Neural progenitor cell (in vitro differentiated cells): ENCODE results near the gene RAB3GAP2.

Source experiments
- CTCF ChIP-seq: fragments of 200-600 bp; sonication (generic); IDR thresholded peaks from 2 replicates; pipeline ENCODE4 v1.5.1; 2017; ENCODE audit warnings: antibody characterized with exemption, mild to moderate bottlenecking
- EZH2 ChIP-seq: fragments of 200-600 bp; sonication (generic); IDR thresholded peaks from 2 replicates; pipeline ENCODE4 v1.6.1; 2017; ENCODE audit warnings: antibody characterized with exemption, mild to moderate bottlenecking, moderate library complexity
- EZH2phosphoT487 ChIP-seq: fragments of 200-600 bp; sonication (generic); IDR thresholded peaks from 2 replicates; pipeline ENCODE4 v1.6.1; 2017; ENCODE audit warnings: antibody characterized with exemption

- TF ChIP-seq CTCF (no peak), EZH2 (no peak), EZH2phosphoT487 (no peak)
These were observed 45.5 kb downstream of the RAB3GAP2 start for GRCh38 chr1:220226752-220227151.
